OCI-LY7 (cell line): ENCODE results near the gene CECR2. TPM values are rescaled to one million over a fixed set of nuclear protein-coding genes. Genes with fewer than 3 reads are reported as not detected.
"Not testable (repeated sequence)": the region's sequence is repeated elsewhere in the genome, so short reads cannot be mapped to it uniquely, and the experiment has no call there.

Source experiments
- BruUV-seq: library from RNA; stranded (reverse); fragments of 400-500 nt; replicated peaks from 2 replicates; lab custom pipeline; 2021; lab: Mats Ljungman, UMichigan
- CTCF ChIA-PET: fragments of 300-600 bp; sonication (Branson Sonifier 250); formaldehyde crosslinking; loops from one replicate; lab custom pipeline; 2022; ENCODE audit warnings: antibody characterized with exemption; ENCODE audit not compliant: unreplicated experiment; lab: Charles Lee
- POLR2A ChIA-PET: fragments of 300-600 bp; sonication (Branson Sonifier 250); formaldehyde crosslinking; loops from one replicate; lab custom pipeline; 2022; ENCODE audit warnings: antibody characterized with exemption; lab: Charles Lee
- DNase-seq: peaks from one replicate; pipeline ENCODE4 v3.0.0-alpha.2; 2015; ENCODE audit warnings: low spot score
- H2AFZ ChIP-seq: fragments of 200-600 bp; sonication (generic), shearing (Covaris generic); 2 replicates; pipeline ENCODE4 v1.6.1; 2014; ENCODE audit warnings: mild to moderate bottlenecking, antibody characterized with exemption, low read length, moderate library complexity
- H3K27ac ChIP-seq: fragments of 200-600 bp; sonication (generic); 2 replicates; pipeline ENCODE4 v1.5.1; 2014; ENCODE audit warnings: mixed run types, low read depth, mild to moderate bottlenecking, moderate library complexity, low read length, inconsistent platforms; ENCODE audit not compliant: poor library complexity, severe bottlenecking
- H3K36me3 ChIP-seq: fragments of 200-600 bp; sonication (generic); 2 replicates; pipeline ENCODE4 v1.6.1; 2014; ENCODE audit warnings: mild to moderate bottlenecking, antibody characterized with exemption, low read length, moderate library complexity, mixed read lengths; ENCODE audit not compliant: insufficient read depth
- H3K4me1 ChIP-seq: fragments of 200-600 bp; sonication (generic); 2 replicates; pipeline ENCODE4 v1.5.1; 2014; ENCODE audit warnings: mild to moderate bottlenecking, low read length; ENCODE audit not compliant: insufficient read depth, poor library complexity, severe bottlenecking
- H3K4me2 ChIP-seq: fragments of 200-600 bp; sonication (generic); 2 replicates; pipeline ENCODE4 v1.6.1; 2014; ENCODE audit warnings: mild to moderate bottlenecking, low read length
- H3K4me3 ChIP-seq: fragments of 200-600 bp; sonication (generic); 2 replicates; pipeline ENCODE4 v1.5.1; 2014; ENCODE audit warnings: mild to moderate bottlenecking, low read depth, low read length; ENCODE audit not compliant: poor library complexity, severe bottlenecking
- H3K79me2 ChIP-seq: fragments of 200-600 bp; sonication (generic); 2 replicates; pipeline ENCODE4 v1.6.1; 2016; ENCODE audit warnings: low read depth, mild to moderate bottlenecking, low read length, moderate library complexity, mixed read lengths; ENCODE audit not compliant: insufficient read depth
- H3K9me2 ChIP-seq: fragments of 200-600 bp; sonication (generic); 2 replicates; pipeline ENCODE4 v1.6.1; 2016; ENCODE audit warnings: mild to moderate bottlenecking, low read length, mixed read lengths; ENCODE audit not compliant: insufficient read depth
- H3K9me3 ChIP-seq: fragments of 200-600 bp; sonication (generic); 2 replicates; pipeline ENCODE4 v1.6.1; 2014; ENCODE audit warnings: mild to moderate bottlenecking, mixed run types, low read length, mixed read lengths
- H4K20me1 ChIP-seq: fragments of 200-600 bp; sonication (generic); 2 replicates; pipeline ENCODE4 v1.6.1; 2014; ENCODE audit warnings: mild to moderate bottlenecking, antibody characterized with exemption, low read length, moderate library complexity, mixed read lengths; ENCODE audit not compliant: insufficient read depth
- CTCF ChIP-seq: fragments of 200-600 bp; sonication (generic); conservative IDR thresholded peaks from 2 replicates; pipeline ENCODE4 v1.5.1; 2014; ENCODE audit warnings: mild to moderate bottlenecking, antibody characterized with exemption, low read length, moderate library complexity, mixed read lengths
- EZH2phosphoT487 ChIP-seq: fragments of 200-600 bp; sonication (generic); IDR thresholded peaks from 2 replicates; pipeline ENCODE4 v1.6.1; 2018; ENCODE audit warnings: low read depth, borderline replicate concordance, mild to moderate bottlenecking, mixed run types, antibody characterized with exemption, low read length, moderate library complexity, mixed read lengths
- intact Hi-C: fragments of 100-400 bp; cut with micrococcal nuclease; formaldehyde crosslinking; loops from one replicate; pipeline ENCODE4 v1.10.0; 2022; ENCODE audit not compliant: unreplicated experiment
- total RNA-seq, 2 experiments: library from RNA; depleted of rRNA in 1 of 2; stranded (reverse); fragments of >200 nt in 1 of 2; shearing (Covaris generic) in 1 of 2; gene quantifications; 2 replicates each; pipeline ENCODE4 v1.2.3, GENCODE V29; 2014 to 2022

Gene CECR2
- total RNA-seq, 2 experiments from 2014 or later, result 0.09 to 0.53 TPM

GRCh38 chr22:17563936-17564391, 194.7 kb downstream of the CECR2 start:
- no peak overlapping the region for H3K4me2 ChIP-seq
- H3K79me2 ChIP-seq, result no peaks in the 10 kb centered on the region
- DNase-seq, result no peak
- BruUV-seq, result no TSS peak
- no peaks in the 10 kb centered on the region for H3K9me2 ChIP-seq
- ChIA-PET CTCF (no interaction called here), POLR2A (interaction anchor here (0.5 kb wide), 2 partner anchors 25 to 495 kb away, joined by 3 read pairs; no protein-coding TSS in a partner anchor)
- no peaks in the 10 kb centered on the region for H4K20me1 ChIP-seq
- H3K9me3 ChIP-seq, result no peaks in the 10 kb centered on the region
- no peak overlapping the region for H3K27ac ChIP-seq
- no peak for TF ChIP-seq EZH2phosphoT487
- TF ChIP-seq CTCF, result no peak
- no peak overlapping the region for H3K4me3 ChIP-seq
- intact Hi-C loops, result no loop called here
- no peaks in the 10 kb centered on the region for H3K36me3 ChIP-seq
- H3K4me1 ChIP-seq, result peaks cover 25% of the 10 kb centered on the region
- no peak overlapping the region for H2AFZ ChIP-seq

GRCh38 chr22:17566016-17566687, 196.9 kb downstream of the CECR2 start:
- H3K4me1 ChIP-seq, result peaks cover 25% of the 10 kb centered on the region
- H4K20me1 ChIP-seq, H3K9me3 ChIP-seq, H2AFZ ChIP-seq, DNase-seq, H3K27ac ChIP-seq, H3K4me2 ChIP-seq, H3K36me3 ChIP-seq, intact Hi-C loops, H3K79me2 ChIP-seq, H3K9me2 ChIP-seq, BruUV-seq, CTCF ChIA-PET, H3K4me3 ChIP-seq: not testable (repeated sequence)
- POLR2A ChIA-PET, result interaction anchor here (1.5 kb wide), 1 partner anchor 11 kb away, joined by 6 read pairs; no protein-coding TSS in a partner anchor

- CTCF ChIA-PET, result no interaction called here
- POLR2A ChIA-PET, result interaction anchor here (1.5 kb wide), 1 partner anchor 11 kb away, joined by 6 read pairs; no protein-coding TSS in a partner anchor
- BruUV-seq, result no TSS peak
Observed at GRCh38 chr22:17566776-17567175, 197.5 kb downstream of the CECR2 start.

More at GRCh38 chr22:17566776-17567175, 197.5 kb downstream of the CECR2 start:
- Histone ChIP-seq H3K9me2 (no peaks in the 10 kb centered on the region), H3K4me2 (no peak overlapping the region), H3K36me3 (no peaks in the 10 kb centered on the region), H3K4me1 (peaks cover 25% of the 10 kb centered on the region), H2AFZ (no peak overlapping the region), H3K9me3 (no peaks in the 10 kb centered on the region), H3K4me3 (no peak overlapping the region), H4K20me1 (no peaks in the 10 kb centered on the region), H3K27ac (no peak overlapping the region), H3K79me2 (no peaks in the 10 kb centered on the region)
- no peak for TF ChIP-seq EZH2phosphoT487
- TF ChIP-seq CTCF, result no peak
- no peak for DNase-seq
- intact Hi-C loops, result no loop called here
